A549 (cell line): ENCODE results near the gene RIN3. TPM values are rescaled to one million over a fixed set of nuclear protein-coding genes. Genes with fewer than 3 reads are reported as not detected.

Experiments used
- ATAC-seq, 2 experiments: fragments of 200-7000 bp in 1 of 2; fragments of >200 bp in 1 of 2; cut with Nextera tagmentation in 1 of 2; cut with Tn5 transposase in 1 of 2; 3 replicates each; pipeline versions ENCODE4 v1.8.0 to v1.9.1; 2018 to 2020; ENCODE audit warnings: mild to moderate bottlenecking in 1 of 2, moderate library complexity in 1 of 2
- CTCF ChIA-PET: fragments of 300-600 bp; sonication (Branson Sonifier 250); formaldehyde crosslinking; extraction: SDS; loops from one replicate; lab custom pipeline; 2021; ENCODE audit warnings: antibody characterized with exemption, inconsistent platforms; lab: Yijun Ruan, JAX
- POLR2A ChIA-PET: fragments of 350-600 bp; formaldehyde crosslinking; extraction: SDS; loops from one replicate; lab custom pipeline; 2021; ENCODE audit warnings: antibody characterized with exemption, inconsistent platforms; lab: Yijun Ruan, JAX
- DNase-seq, 2 experiments: peaks; one replicate each; pipeline versions ENCODE4 v3.0.0 to v3.0.0-alpha.2; 2011 to 2016; ENCODE audit warnings: low read depth in 1 of 2, low spot score in 1 of 2
- FAIRE-seq: peaks from 2 replicates; lab custom pipeline; 2011; peaks lifted over from hg19 to GRCh38; lab: Jason Lieb, UNC
- H3K27ac ChIP-seq, 2 experiments: fragments of >200 bp; sonication (Bioruptor Twin); formaldehyde crosslinking; 3 replicates each; pipeline ENCODE4 v1.5.1; 2016 to 2017
- H3K4me1 ChIP-seq: fragments of >200 bp; sonication (Bioruptor Twin); formaldehyde crosslinking; 3 replicates; pipeline ENCODE4 v1.6.1; 2016
- H3K4me2 ChIP-seq: fragments of >200 bp; sonication (Bioruptor Twin); formaldehyde crosslinking; 3 replicates; pipeline ENCODE4 v1.6.1; 2016
- H3K4me3 ChIP-seq: fragments of >200 bp; sonication (Bioruptor Twin); formaldehyde crosslinking; 3 replicates; pipeline ENCODE4 v1.5.1; 2016
- H3K9me3 ChIP-seq: fragments of >200 bp; sonication (Bioruptor Twin); formaldehyde crosslinking; 3 replicates; pipeline ENCODE4 v1.6.1; 2016
- BCL3 ChIP-seq: fragments of >200 bp; sonication (Bioruptor Twin); formaldehyde crosslinking; IDR thresholded peaks from 3 replicates; pipeline ENCODE4 v1.6.1; 2016
- CEBPB ChIP-seq, 2 experiments: fragments of >200 bp in 1 of 2; sonication (Bioruptor Twin) in 1 of 2; formaldehyde crosslinking in 1 of 2; IDR thresholded peaks; 2 replicates each; pipeline ENCODE4 v1.6.1; 2012 to 2016
- CTCF ChIP-seq: fragments of >200 bp; sonication (Bioruptor Twin); formaldehyde crosslinking; IDR thresholded peaks from 3 replicates; pipeline ENCODE4 v1.5.1; 2016
- EP300 ChIP-seq, 2 experiments: fragments of >200 bp; sonication (Bioruptor Twin); formaldehyde crosslinking; IDR thresholded peaks; 2 replicates in 1 of 2; 3 replicates in 1 of 2; pipeline ENCODE4 v1.6.1; 2016 to 2017
- ESRRA ChIP-seq: fragments of 150-350 bp; IDR thresholded peaks from 2 replicates; pipeline ENCODE4 v1.6.1; 2014; ENCODE audit warnings: mild to moderate bottlenecking, low read length, borderline replicate concordance
- FOSL2 ChIP-seq, 2 experiments: fragments of 450-650 bp in 1 of 2; fragments of >200 bp in 1 of 2; sonication (Bioruptor Twin) in 1 of 2; formaldehyde crosslinking; IDR thresholded peaks; 2 replicates each; pipeline versions ENCODE4 v1.5.0 to v1.6.1; 2016 to 2020; ENCODE audit warnings: mild to moderate bottlenecking in 1 of 2, moderate library complexity in 1 of 2
- FOXS1 ChIP-seq: fragments of 250-450 bp; sonication (Bioruptor Pico); IDR thresholded peaks from 2 replicates; pipeline ENCODE4 v1.5.0; 2020; ENCODE audit warnings: mild to moderate bottlenecking, moderate library complexity
- JUN ChIP-seq, 2 experiments: fragments of >200 bp; sonication (Bioruptor Twin); formaldehyde crosslinking; IDR thresholded peaks; 2 replicates in 1 of 2; 3 replicates in 1 of 2; pipeline ENCODE4 v1.6.1; 2016 to 2017
- KDM1A ChIP-seq: fragments of 200-600 bp; sonication (generic); IDR thresholded peaks from 2 replicates; pipeline ENCODE4 v1.6.1; 2016; ENCODE audit warnings: low read depth, mild to moderate bottlenecking
- MAZ ChIP-seq: fragments of 150-350 bp; IDR thresholded peaks from 2 replicates; pipeline ENCODE4 v1.6.1; 2014; ENCODE audit warnings: antibody characterized with exemption, low read depth, low read length, borderline replicate concordance
- NPAS2 ChIP-seq: fragments of 250-450 bp; sonication (Bioruptor Pico); IDR thresholded peaks from 2 replicates; pipeline ENCODE4 v1.8.0; 2022; ENCODE audit warnings: mild to moderate bottlenecking, moderate library complexity, borderline replicate concordance
- PBX3 ChIP-seq: IDR thresholded peaks from 2 replicates; pipeline ENCODE4 v1.6.1; 2012
- POLR2A ChIP-seq: IDR thresholded peaks from 2 replicates; pipeline ENCODE4 v1.6.1; 2012; ENCODE audit warnings: mild to moderate bottlenecking, low read length
- TFCP2L1 ChIP-seq: fragments of 250-450 bp; sonication (Bioruptor Pico); IDR thresholded peaks from 2 replicates; pipeline ENCODE4 v1.5.0; 2021; ENCODE audit warnings: mild to moderate bottlenecking
- TP53 ChIP-seq: fragments of 250-450 bp; sonication (Bioruptor Pico); IDR thresholded peaks from 2 replicates; pipeline ENCODE4 v1.5.0; 2021; ENCODE audit warnings: mild to moderate bottlenecking, moderate library complexity
- WGBS: methylation state at CpG from one replicate; pipeline ENCODE4 v1.1.6; 2017; ENCODE audit errors: missing lambda C conversion rate; 5-methylcytosine and 5-hydroxymethylcytosine counted together
- polyA plus RNA-seq, 4 experiments: library from polyadenylated mRNA; depleted of rRNA in 3 of 4; stranded (reverse); fragments of >200 nt; fragmentation: RNase III in 1 of 4; extraction: RNeasy Plus Mini Kit Qiagen cat#74134 plus additional on column Dnase treatment in 1 of 4; gene quantifications; 2 replicates in 3 of 4; 3 replicates in 1 of 4; pipeline ENCODE4 v1.2.3, GENCODE V29; 2011 to 2017
- TF ChIP-seq, protein P1 (sequence below): fragments of 150-350 bp; IDR thresholded peaks from 2 replicates; pipeline ENCODE4 v1.6.1; 2014; ENCODE audit warnings: low read depth, mild to moderate bottlenecking, low read length
- TF ChIP-seq, protein P2 (sequence below): fragments of 250-450 bp; sonication (Bioruptor Pico); IDR thresholded peaks from 2 replicates; pipeline ENCODE4 v1.5.0; 2020; ENCODE audit warnings: low read depth, mild to moderate bottlenecking, moderate library complexity
- TF ChIP-seq, protein P3 (sequence below): fragments of >200 bp; sonication (Bioruptor Twin); formaldehyde crosslinking; IDR thresholded peaks from 2 replicates; pipeline ENCODE4 v1.6.1; 2016

The RIN3 gene
- polyA plus RNA-seq, 2 of the 4 experiments (the other 2 are of a cell fraction), result 5.6 to 14.5 TPM

DNA sequence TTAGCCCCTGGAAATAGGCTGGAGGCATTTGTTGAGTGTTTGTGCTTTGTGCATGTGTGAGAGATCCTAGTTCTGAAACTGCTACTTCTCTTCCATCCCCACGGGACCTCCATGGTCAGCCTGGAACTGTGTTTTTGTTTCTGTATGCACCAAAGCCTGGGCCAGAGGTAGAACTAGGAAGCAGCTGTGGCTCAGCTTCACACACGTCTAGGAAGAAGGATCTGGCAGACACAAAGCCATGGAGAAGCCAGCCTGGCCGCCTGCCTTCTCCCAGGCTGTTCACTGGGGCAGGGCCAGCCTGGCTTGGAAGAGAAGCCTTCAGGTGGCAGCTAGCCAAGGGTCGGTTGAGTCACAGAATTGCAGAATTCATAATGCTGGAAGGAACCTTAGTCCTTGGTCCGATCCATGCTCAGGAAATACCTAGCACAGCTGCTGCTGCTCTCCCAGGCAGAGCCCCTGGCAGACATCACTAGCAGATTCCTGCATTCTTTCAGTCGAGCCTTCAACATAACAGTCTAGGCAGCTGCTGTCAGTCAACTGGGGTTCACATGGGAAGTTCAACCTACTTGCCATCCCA lies 27.0 kb downstream of the RIN3 start (continued):
- no peak for TF ChIP-seq CTCF

DNA sequence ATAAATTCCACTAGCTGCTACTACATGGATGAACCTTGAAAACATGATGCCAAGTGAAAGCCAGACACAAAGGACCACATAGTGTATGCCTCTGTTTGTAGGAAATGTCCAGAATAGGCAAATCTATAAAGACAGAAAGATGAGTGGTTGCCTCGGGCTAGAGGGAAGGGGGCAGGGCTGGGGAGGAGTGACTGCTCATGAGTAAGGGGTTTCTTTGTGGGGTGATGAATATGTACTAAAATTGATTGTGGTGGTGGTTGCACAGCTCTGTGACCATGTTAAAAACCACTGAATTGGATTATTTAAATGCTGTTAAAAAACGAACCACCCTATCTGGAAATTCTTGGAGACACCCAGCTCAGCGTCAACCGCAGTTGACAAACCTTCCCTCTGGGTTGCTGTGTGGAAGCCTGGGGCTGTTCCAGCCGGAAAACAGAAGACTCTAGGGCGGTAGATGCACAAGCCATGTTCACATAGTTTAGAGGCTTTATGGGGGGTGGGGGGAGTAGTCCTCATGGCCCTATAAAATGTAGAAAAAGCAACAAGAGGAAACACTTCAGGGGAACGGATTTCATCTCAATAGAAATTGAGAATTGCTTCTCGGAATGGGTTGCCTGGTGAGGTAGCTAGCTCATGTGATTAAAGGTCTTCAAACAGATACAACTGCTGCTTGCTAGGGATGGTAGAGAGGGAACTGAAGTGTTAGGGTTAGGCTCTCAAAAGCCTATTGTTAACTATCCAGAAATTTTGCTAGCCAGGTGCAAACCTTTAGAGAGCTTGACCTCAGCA lies 29.4 kb downstream of the RIN3 start:
- ChIA-PET CTCF (no interaction called here), POLR2A (no interaction called here)
- TF ChIP-seq CTCF (no peak), CEBPB (IDR thresholded peaks at IDR 0.05) (no peak), KDM1A (no peak), PBX3 (no peak), EP300 (IDR thresholded peaks at IDR 0.05) (no peak)
- TF ChIP-seq, protein P1, sequence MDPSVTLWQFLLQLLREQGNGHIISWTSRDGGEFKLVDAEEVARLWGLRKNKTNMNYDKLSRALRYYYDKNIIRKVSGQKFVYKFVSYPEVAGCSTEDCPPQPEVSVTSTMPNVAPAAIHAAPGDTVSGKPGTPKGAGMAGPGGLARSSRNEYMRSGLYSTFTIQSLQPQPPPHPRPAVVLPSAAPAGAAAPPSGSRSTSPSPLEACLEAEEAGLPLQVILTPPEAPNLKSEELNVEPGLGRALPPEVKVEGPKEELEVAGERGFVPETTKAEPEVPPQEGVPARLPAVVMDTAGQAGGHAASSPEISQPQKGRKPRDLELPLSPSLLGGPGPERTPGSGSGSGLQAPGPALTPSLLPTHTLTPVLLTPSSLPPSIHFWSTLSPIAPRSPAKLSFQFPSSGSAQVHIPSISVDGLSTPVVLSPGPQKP, result no peak

DNA sequence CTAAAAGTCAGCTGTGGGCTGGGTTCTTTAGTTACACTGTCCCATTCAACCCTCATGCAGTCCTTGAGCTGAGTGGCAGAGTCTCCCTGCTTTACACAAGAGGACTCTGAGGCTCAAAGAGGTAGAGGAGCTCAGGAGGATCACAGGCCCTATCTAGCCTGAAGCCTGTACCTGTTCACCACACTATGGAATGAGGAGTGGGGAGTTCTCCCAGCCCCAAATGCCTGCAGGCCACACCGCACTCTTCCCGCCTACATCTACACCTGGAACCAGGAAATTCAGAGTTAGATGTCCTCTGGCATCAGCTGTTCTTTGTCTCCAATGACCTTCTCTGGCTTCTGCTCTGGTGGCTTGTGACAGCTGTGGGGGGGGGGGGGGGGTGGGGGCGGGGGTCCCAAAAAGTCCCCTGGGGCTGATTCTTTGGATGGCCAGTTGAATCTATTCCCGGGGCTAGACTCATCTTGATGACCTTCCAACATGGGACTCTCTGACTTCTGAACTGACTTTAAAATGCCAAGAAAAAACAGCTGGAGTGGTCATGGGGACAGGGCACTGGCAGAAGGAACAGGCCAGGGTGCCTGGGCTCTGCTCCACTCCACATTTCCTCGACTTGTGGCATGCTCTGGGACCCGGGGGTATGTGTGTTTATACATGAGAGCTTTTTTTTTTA lies 30.6 kb downstream of the RIN3 start:
- Histone ChIP-seq H3K4me2 (peak overlapping the region; percentile 82), H3K4me1 (peaks cover 58% of the 10 kb centered on the region), H3K9me3 (no peaks in the 10 kb centered on the region), H3K27ac (peak overlapping the region; percentile 72 to 89), H3K4me3 (no peak overlapping the region)
- 45% methylated on average over 6 of the region's 6 CpGs for WGBS
- POLR2A ChIA-PET, result no interaction called here
- no peak for ATAC-seq
- CTCF ChIA-PET, result interaction anchor here (1.1 kb wide), 1 partner anchor 69 kb away, joined by 3 read pairs; no protein-coding TSS in a partner anchor
- FAIRE-seq, result no peak
- no peak for DNase-seq
- TF ChIP-seq JUN (IDR thresholded peaks at IDR 0.05) (no peak), BCL3 (no peak), FOXS1 (CRISPR knock-in tag) (no peak), MAZ (no peak), TFCP2L1 (CRISPR knock-in tag) (no peak), NPAS2 (CRISPR knock-in tag) (no peak), EP300 (IDR thresholded peaks at IDR 0.05) (no peak), POLR2A (no peak), ESRRA (no peak), PBX3 (no peak), TP53 (CRISPR knock-in tag) (no peak), FOSL2 (IDR thresholded peaks at IDR 0.05) (no peak), FOSL2 (CRISPR knock-in tag; IDR thresholded peaks at IDR 0.05) (no peak)
- TF ChIP-seq, protein P2, sequence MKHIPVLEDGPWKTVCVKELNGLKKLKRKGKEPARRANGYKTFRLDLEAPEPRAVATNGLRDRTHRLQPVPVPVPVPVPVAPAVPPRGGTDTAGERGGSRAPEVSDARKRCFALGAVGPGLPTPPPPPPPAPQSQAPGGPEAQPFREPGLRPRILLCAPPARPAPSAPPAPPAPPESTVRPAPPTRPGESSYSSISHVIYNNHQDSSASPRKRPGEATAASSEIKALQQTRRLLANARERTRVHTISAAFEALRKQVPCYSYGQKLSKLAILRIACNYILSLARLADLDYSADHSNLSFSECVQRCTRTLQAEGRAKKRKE (CRISPR knock-in tag), result no peak
- TF ChIP-seq, protein P3, sequence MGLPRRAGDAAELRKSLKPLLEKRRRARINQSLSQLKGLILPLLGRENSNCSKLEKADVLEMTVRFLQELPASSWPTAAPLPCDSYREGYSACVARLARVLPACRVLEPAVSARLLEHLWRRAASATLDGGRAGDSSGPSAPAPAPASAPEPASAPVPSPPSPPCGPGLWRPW, result no peak

More for the DNA sequence above, 29.4 kb downstream of the RIN3 start:
- WGBS, result 80% methylated on average over 8 of the region's 8 CpGs
- ATAC-seq (no peak), DNase-seq (no peak), FAIRE-seq (no peak)
- Histone ChIP-seq H3K4me1 (peaks cover 62% of the 10 kb centered on the region), H3K4me3 (no peak overlapping the region), H3K4me2 (no peak overlapping the region), H3K9me3 (no peaks in the 10 kb centered on the region), H3K27ac (peak overlapping the region in 1 of 2 experiments; percentile 89; a peak in 4 of 6 replicates)
